ENCODE measurements around the gene SLC37A4.

The SLC37A4 gene

DNA sequence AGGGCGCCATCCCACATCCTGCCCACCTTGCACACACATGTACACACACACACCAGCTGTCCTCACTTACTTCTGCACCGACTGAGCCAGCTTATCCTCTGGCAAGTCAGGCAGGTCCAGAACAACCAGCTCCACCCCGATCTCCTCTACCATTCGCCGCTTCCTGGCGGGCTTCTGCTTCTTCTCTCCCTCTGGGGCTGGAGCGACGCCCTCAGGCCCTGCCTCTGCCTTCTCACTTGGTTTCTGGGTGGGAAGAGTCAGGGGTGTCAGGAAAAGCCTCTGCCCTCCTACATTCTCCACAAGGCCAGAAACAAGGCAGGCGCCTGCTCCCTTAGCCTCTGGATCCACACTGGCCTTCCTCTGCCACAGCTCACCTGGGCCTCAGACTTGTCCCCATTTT lies 18.0 kb upstream of the SLC37A4 start:
- TF ChIP-seq TCF12 (IDR thresholded peaks at IDR 0.05; ENCODE audit: low read depth) (no peak), TAF1 (IDR thresholded peaks at IDR 0.05; ENCODE audit: low read depth) (no peak), RAD21 (IDR thresholded peaks at IDR 0.05; ENCODE audit: low read depth) (no peak), YY1 (IDR thresholded peaks at IDR 0.05; ENCODE audit: low read depth) (no peak), EP300 (IDR thresholded peaks at IDR 0.05; ENCODE audit: borderline replicate concordance) (no peak), EGR1 (IDR thresholded peaks at IDR 0.05) (no peak), ZBTB7A (IDR thresholded peaks at IDR 0.05; ENCODE audit: low read depth) (no peak)
- TF ChIP-seq, protein P1, sequence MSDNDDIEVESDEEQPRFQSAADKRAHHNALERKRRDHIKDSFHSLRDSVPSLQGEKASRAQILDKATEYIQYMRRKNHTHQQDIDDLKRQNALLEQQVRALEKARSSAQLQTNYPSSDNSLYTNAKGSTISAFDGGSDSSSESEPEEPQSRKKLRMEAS (IDR thresholded peaks at IDR 0.05), result no peak
- TF ChIP-seq, protein P2, sequence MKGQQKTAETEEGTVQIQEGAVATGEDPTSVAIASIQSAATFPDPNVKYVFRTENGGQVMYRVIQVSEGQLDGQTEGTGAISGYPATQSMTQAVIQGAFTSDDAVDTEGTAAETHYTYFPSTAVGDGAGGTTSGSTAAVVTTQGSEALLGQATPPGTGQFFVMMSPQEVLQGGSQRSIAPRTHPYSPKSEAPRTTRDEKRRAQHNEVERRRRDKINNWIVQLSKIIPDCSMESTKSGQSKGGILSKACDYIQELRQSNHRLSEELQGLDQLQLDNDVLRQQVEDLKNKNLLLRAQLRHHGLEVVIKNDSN (IDR thresholded peaks at IDR 0.05), result no peak
- TF ChIP-seq, protein P3, sequence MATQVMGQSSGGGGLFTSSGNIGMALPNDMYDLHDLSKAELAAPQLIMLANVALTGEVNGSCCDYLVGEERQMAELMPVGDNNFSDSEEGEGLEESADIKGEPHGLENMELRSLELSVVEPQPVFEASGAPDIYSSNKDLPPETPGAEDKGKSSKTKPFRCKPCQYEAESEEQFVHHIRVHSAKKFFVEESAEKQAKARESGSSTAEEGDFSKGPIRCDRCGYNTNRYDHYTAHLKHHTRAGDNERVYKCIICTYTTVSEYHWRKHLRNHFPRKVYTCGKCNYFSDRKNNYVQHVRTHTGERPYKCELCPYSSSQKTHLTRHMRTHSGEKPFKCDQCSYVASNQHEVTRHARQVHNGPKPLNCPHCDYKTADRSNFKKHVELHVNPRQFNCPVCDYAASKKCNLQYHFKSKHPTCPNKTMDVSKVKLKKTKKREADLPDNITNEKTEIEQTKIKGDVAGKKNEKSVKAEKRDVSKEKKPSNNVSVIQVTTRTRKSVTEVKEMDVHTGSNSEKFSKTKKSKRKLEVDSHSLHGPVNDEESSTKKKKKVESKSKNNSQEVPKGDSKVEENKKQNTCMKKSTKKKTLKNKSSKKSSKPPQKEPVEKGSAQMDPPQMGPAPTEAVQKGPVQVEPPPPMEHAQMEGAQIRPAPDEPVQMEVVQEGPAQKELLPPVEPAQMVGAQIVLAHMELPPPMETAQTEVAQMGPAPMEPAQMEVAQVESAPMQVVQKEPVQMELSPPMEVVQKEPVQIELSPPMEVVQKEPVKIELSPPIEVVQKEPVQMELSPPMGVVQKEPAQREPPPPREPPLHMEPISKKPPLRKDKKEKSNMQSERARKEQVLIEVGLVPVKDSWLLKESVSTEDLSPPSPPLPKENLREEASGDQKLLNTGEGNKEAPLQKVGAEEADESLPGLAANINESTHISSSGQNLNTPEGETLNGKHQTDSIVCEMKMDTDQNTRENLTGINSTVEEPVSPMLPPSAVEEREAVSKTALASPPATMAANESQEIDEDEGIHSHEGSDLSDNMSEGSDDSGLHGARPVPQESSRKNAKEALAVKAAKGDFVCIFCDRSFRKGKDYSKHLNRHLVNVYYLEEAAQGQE (IDR thresholded peaks at IDR 0.05; ENCODE audit: low read depth), result no peak

DNA sequence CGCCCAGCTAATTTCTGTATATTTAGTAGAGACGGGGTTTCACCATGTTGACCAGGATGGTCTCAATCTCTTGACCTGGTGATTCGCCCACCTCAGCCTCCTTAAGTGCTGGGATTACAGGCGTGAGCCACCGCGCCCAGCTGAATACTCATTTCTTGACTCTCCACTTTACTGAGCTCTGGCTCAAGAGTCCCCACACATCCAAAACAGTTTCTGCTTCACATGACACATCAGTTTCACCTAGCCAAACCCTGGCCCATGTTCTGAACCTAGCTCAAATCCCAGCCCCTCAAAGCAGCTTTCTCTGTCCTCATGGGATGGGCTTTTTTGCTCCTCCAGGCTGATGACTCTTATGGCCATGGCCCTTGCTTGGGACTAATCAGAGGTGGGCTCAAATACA lies 16.5 kb upstream of the SLC37A4 start:
- TF ChIP-seq EGR1 (IDR thresholded peaks at IDR 0.05), result no peak
- TF ChIP-seq, protein P1 (IDR thresholded peaks at IDR 0.05), result no peak
- TF ChIP-seq CEBPB (IDR thresholded peaks at IDR 0.05), result no peak
- TF ChIP-seq ZBTB7A (IDR thresholded peaks at IDR 0.05; ENCODE audit: low read depth), result no peak
- no peak for TF ChIP-seq YY1 (IDR thresholded peaks at IDR 0.05; ENCODE audit: low read depth)
- TF ChIP-seq, protein P3 (IDR thresholded peaks at IDR 0.05; ENCODE audit: low read depth), result no peak
- TF ChIP-seq, protein P2 (IDR thresholded peaks at IDR 0.05), result no peak
- no peak for TF ChIP-seq EP300 (IDR thresholded peaks at IDR 0.05; ENCODE audit: borderline replicate concordance)
- TF ChIP-seq FOXM1 (IDR thresholded peaks at IDR 0.05; ENCODE audit: borderline replicate concordance, low read depth), result no peak
- no peak for TF ChIP-seq RAD21 (IDR thresholded peaks at IDR 0.05; ENCODE audit: low read depth)
- no peak for TF ChIP-seq NFIC (IDR thresholded peaks at IDR 0.05)
- no peak for TF ChIP-seq TAF1 (IDR thresholded peaks at IDR 0.05; ENCODE audit: low read depth)
- TF ChIP-seq CREB1 (IDR thresholded peaks at IDR 0.05; ENCODE audit: low read depth), result no peak
- TF ChIP-seq TCF12 (IDR thresholded peaks at IDR 0.05; ENCODE audit: low read depth), result no peak
- no peak for TF ChIP-seq TEAD4 (IDR thresholded peaks at IDR 0.05)

DNA sequence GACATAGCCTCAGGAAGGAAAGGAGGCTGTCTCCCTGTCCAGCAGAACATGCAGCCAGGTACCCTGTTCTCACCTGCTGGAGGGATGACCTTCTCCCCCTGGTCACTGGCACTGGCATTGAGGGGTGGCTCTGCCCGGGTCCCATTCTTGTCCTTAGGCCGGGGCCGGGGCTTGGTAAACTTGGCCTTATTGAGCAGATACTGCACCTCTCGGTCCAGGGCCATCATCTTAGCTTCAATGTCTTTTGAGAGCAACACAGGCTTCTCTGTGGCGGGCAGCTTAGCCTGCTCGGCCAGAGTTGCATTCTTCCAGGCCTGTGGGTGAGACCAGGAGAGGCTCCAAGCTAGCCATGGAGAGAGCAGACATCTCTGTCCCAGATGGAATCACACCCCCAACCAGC lies 15.8 kb upstream of the SLC37A4 start:
- TF ChIP-seq NFIC (IDR thresholded peaks at IDR 0.05) (no peak), FOXM1 (IDR thresholded peaks at IDR 0.05; ENCODE audit: borderline replicate concordance, low read depth) (no peak), TEAD4 (IDR thresholded peaks at IDR 0.05) (no peak), YY1 (IDR thresholded peaks at IDR 0.05; ENCODE audit: low read depth) (no peak), TAF1 (IDR thresholded peaks at IDR 0.05; ENCODE audit: low read depth) (no peak), ZBTB7A (IDR thresholded peaks at IDR 0.05; ENCODE audit: low read depth) (no peak), RAD21 (IDR thresholded peaks at IDR 0.05; ENCODE audit: low read depth) (no peak), TCF12 (IDR thresholded peaks at IDR 0.05; ENCODE audit: low read depth) (no peak), CEBPB (IDR thresholded peaks at IDR 0.05) (no peak), CREB1 (IDR thresholded peaks at IDR 0.05; ENCODE audit: low read depth) (no peak), EGR1 (IDR thresholded peaks at IDR 0.05) (no peak), EP300 (IDR thresholded peaks at IDR 0.05; ENCODE audit: borderline replicate concordance) (no peak)
- TF ChIP-seq, protein P2 (IDR thresholded peaks at IDR 0.05), result no peak
- TF ChIP-seq, protein P1 (IDR thresholded peaks at IDR 0.05), result no peak

DNA sequence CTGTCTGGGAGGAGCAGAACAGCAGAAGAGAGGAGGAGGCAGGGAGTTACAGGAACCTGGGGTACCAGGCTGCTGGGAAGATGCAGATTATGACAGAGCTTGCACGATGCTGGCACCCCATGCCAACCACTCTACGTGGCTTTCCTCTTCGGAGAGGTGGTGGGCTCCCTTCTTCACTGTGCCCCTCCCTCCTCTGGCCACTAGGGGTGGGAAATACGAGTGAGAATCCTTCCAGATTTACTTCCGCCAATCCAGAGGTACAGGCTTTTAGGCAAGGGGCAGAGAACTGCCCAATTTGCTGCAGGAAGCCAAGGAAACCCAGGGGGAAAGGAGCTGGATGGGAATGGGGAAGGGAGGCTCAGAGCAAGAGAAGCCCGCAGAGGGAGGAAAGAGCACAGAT lies 14.0 kb upstream of the SLC37A4 start:
- TF ChIP-seq RAD21 (IDR thresholded peaks at IDR 0.05; ENCODE audit: low read depth), result no peak
- TF ChIP-seq EGR1 (IDR thresholded peaks at IDR 0.05), result no peak
- TF ChIP-seq, protein P1 (IDR thresholded peaks at IDR 0.05), result no peak
- TF ChIP-seq, protein P2 (IDR thresholded peaks at IDR 0.05), result no peak
- no peak for TF ChIP-seq CEBPB (IDR thresholded peaks at IDR 0.05)
- TF ChIP-seq EP300 (IDR thresholded peaks at IDR 0.05; ENCODE audit: borderline replicate concordance), result no peak
- TF ChIP-seq YY1 (IDR thresholded peaks at IDR 0.05; ENCODE audit: low read depth), result no peak
- no peak for TF ChIP-seq TEAD4 (IDR thresholded peaks at IDR 0.05)
